ELF-1 (cell line): ENCODE measurements around the gene TREML2.
"Not testable (repeated sequence)": the region's sequence is repeated elsewhere in the genome, so short reads cannot be mapped to it uniquely, and the experiment has no call there.

Source experiments
- DNase-seq: peaks from one replicate; pipeline ENCODE4 v3.0.0-alpha.2; 2016; ENCODE audit warnings: low read depth, low spot score

The TREML2 gene

DNA sequence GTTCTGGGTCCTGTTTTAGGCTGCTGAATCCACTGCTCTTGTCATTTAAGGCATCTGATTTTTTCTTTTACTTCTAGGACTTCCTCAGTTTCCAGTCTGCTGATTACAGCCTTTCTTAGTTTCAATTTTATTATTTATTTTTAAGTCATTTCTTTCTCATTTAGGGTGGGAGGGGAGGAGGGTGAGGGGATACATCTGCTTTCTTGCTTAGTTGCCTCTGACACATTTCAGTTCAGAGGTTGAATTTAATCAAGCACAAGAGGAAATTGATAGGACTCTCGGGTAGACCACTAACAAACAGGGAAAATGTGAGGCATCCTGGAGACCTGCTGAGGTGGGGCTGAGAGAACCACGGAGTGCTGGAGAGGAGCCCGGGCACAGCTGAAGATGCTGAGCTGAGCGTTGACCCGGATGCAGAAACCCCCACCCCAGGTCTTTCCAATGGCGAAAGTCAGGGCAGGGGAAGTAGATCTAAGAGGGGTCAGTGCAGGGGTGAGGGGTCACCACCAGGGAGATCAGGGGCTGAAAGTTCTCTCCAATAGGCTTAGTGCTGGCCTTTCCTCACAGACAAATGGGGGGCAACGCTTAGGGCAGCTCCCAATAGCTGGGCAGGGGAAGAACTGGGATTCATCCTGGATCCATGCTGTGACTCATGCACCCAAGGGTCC is 7.6 kb upstream of the TREML2 start:
- DNase-seq = no peak

DNA sequence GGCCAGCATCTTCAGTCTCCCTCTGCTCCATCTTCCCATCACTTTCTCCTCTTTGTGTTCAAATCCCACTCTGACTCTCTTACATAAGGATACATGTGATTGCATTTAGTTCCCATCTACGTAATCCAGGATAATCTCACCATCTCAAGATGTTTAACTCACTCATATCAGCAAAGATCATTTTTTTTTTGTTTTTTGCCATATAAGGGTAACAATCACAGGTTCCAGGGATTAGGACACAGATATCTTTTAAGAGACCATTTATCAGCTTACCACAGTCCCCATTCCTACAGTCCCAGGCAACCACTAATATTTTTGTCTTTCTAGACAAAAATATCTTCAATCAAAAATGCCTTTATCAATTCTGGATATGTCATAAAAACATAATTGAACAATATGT is 3.2 kb upstream of the TREML2 start:
- DNase-seq = no peak

DNA sequence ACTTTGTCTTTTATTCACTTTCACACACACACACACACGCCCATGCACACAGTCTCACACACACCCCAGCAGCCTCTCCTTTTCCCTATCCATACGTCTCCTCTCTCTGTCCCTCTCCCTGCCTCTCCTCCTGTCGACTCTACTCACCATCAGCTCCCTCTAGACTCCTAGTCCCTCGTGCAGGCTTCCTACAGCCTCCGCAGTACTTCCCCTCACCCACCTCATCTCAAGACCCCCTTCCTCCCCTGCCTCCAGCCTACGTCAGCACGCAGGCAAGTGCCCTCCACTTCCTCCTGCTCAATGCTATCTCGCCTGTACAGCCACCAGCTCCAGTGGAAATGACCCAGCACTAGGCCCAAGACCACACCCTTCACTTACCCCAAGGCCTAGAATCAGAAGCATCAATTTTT is 820 bp upstream of the TREML2 start:
- no peak for DNase-seq

DNA sequence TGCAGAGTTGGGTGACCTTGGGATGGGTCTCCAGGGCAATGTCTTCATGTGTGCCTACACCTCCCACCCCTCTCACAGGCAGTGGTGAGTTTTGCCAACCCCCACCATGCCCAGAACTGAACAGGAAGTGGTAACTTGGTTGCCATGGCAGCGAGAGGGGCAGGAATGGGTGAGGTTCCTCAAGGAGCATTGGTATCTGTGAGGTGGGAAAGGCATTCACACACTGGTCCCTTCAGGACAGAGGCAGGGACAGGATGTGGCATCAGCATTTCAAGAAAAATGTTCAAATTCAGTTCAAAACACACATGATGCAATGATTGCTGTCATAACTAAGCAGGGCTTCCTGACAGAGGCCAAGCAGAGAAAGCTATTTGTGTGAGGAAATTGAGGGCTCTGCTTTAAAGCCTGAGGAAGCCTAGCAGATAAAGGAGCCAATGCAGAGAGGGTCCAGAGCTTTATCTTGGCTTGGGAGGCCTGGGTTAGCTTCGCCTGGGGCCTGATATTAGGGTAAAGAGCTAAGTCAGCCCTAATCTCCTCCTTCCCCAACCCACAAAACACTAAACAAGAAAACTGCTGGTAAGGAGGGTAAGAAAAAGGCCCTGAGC is 551 bp downstream of the TREML2 start:
- DNase-seq = peak; percentile 21

DNA sequence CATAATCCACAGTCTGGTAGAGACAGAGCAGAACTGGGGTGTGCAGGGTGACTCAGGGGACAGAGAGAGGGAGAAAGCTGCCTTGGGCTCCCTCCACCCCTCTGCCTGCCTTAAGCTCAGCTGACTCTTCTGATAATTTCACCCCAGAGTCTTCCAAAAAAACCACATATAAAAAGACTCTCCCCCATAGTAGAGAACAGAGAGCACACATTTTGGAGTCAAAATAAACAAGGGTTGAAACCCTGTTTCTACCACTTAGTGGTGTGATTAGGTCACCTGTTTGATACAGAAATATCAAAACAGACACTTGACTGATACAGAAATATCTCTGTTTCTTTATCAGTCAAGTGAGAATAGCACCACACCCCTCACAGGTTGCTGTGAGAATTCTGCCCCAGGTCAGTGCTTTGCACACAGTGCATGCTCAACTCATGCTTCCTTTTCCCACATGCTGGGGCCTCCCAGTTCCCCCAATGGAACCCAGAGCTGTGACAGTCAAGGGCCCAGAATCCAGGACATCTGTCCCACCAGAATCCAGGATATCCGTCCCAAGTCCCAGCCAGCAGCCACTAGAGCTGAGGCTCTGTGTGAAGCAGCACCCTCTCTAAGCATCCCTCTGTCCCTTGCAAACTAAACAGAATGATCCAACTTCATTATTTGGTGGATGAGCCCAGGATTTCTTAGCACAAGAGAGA is 1.2 kb downstream of the TREML2 start:
- DNase-seq = no peak

DNA sequence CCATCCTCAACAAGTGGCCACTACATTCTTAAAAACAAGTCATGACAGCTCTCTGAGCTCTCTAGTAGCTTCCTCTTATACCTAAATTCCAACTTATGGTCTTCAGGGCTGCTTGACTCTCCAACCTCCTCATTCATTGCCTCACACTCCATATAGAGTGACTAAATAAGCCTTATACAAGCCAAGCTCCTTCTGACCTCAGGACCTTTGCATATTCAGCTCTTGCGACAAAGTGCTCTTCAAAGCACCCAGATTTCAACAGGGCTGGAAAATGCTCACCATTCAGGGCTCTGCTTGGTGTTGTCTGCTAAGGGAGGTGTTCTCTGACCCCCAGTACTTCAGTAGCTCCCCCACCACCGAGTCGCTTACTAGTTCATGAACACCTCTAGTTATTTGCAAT is 3.7 kb downstream of the TREML2 start:
- DNase-seq = no peak

DNA sequence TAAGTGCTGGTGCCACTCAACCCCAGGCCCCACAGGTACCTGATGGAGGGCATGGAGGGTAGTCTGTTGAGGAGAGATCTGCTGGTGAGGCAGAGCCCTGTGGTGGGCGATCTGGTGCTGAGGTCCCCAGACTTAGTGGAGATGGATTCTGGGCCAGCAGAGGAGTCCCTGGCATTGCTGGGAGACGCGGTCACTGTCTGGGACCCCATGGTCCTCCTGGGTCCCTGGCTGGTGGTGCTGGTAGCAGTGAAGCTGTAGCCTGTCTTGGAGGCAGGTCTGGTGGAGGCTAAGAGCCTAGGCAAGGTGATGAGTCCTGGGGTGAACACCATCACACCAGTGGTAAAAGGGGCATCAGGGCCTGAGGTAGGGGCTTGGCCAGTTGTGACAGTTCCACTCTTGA is 6.6 kb downstream of the TREML2 start:
- no peak for DNase-seq

DNA sequence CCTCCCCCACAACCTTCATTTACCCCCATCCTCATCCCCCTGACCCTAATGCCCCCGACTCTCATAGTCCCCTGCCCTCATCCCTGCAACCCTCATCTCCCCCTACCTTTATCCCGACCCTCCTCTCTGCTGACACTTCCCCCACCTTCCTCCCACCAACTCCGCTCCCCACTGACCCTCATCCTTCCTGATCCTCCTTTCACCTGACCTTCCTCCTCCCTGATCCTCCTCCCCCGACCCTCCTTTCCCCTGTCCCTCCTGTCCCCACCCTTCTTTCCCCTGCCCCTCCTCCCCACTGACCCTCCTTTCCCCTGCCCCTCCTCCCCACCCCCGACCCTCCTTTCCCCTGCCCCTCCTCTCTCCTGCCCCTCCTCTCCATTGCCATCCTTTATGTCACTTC is 7.1 kb downstream of the TREML2 start:
- DNase-seq = no peak

DNA sequence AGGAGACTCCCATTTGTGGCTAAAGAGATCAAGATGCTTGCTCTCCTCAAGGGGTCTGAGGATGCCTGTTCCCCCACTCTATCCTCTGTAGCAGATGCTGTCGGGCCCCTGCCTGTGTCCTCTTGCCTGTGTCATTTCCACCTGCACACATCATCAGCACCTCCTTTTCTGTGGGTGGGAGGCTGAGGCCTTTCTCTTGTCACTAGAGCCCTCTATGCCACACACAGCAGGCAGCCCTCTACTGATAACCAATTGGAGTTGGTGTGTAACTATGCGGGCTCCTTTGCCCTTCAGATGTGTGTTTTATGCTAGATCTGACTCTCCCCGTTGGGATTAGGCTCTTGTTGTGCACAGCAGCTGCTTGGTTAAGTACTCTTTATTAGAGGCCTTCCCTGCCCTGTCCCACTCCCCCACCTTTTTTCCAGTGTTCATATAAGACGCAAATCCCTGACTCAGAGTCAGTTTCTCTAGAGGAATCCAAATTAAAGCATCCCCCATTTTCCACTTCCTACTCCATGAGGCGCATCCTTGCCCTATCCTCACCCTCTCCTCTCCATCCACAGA is 7.7 kb downstream of the TREML2 start:
- DNase-seq = no peak

DNA sequence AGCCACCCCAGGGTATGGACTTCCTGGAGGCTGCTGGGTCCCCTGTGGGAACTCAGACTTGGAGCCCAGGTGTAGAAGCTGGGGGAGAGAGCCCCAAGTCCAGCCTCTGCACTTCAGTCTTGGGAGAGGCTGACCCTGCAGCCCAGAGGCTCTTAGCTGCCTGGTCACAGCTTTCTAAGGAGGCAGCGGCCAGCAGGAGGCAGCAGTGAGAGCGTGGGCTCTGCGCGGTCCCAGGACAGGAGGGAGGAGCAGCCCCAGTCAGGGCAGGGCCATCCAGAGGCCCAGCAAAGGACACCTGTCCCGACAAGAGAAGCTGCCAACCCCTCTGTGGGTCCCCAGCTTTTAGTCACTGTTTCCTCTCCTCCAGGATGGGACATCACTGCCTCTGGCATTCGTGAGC is 9.4 kb downstream of the TREML2 start:
- DNase-seq = peak; percentile 83

DNA sequence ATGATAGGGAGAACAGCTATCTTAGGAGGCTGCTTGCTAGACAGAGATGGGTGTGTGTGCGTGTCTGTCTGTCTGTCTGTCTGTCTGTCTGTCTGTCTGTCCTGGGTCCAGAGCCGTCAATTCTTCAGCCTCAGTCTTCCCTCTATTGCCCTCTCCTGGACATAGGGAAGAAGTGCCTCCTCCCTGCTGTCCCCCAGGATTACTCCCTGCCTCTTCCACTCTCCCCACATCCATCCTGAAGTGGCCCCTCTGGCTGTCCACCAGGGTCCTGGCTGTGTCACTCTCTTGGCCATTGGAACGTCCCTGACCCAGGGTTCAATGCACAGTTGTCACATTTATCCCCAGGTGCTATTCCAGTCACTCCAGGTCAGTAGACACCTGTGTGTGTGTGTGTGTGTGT is 10.2 kb downstream of the TREML2 start:
- no peak for DNase-seq

DNA sequence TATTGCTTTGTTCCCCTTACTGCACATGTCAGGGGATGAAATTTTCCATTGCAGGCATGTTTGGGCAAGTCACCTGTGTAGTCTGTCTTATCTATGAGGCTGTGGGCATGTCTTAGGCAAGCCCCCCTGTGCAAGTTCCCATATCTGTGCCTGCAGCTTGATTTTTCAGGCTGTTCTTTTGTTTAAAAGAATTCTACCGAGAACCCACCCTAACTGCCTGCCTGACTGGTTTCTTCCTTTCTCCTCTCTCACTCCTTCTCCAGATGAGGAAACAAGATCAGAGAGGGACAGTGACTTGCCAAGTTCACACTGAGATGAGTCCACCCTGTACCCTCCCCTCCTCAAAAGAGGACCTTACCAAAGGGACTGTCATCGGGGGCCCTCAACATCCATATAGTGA is 11.0 kb downstream of the TREML2 start:
- DNase-seq = no peak

DNA sequence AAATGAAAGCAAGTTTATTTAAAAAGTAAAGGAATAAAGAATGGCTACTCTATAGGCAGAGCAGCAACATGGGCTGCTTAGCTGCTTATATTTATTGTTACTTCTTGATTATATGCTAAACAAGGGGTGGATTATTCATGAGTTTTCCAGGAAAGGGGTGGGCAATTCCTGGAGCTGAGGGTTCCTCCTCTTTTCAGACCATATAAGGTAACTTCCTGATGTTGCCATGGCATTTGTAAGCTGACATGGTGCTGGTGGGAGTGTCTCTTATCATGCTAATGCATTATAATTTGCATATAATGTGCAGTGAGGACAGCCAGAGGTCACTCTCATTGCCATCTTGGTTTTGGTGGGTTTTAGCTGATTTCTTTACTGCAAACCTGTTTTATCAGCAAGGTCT is 11.9 kb downstream of the TREML2 start:
- not testable (repeated sequence) for DNase-seq

DNA sequence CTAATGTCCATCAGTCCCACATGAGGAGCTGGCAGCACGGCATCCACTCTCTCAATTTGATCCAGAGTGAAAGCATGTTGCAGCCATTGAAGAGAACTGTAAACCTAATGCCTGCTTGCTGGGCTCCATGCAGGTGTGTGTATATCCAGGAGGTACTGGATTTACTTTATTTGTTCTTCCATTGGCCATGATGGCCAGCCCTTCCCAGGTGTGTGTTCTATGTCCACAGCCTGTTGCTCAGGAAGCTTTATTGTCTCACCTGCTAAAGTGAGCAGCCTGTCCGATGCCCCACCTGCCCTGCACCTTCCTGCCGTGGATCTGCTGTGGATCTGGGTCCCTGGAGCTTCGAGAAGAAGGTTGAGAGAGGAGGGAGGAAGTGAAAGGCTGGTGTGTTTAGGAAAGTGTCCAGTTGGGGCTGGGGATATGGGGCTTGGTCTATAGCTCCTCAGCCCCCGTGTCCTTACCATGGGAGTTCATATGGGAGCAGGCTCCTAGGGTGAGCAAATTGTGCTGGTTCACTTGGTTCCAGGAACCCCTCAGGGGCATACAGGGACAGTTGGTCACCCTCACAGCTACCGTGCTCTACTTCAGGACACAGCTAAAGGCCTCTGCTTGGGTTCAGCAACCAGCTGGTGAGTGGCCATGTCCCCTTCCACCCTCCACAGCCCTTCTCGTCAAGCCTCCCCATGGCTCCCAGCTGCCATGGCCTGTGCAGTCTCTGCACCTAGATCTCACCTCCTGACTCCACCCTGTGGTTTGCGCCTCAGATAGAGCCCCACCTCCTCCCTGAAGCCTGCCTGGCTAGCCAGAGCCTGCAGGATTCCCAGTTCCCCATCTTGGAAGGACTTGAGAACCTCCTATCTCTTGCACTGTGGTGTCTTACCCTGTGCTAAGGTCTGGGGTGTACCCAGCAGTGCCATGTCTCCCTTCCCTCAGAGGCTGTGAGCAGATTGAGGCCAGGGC is 12.7 kb downstream of the TREML2 start:
- DNase-seq = no peak

DNA sequence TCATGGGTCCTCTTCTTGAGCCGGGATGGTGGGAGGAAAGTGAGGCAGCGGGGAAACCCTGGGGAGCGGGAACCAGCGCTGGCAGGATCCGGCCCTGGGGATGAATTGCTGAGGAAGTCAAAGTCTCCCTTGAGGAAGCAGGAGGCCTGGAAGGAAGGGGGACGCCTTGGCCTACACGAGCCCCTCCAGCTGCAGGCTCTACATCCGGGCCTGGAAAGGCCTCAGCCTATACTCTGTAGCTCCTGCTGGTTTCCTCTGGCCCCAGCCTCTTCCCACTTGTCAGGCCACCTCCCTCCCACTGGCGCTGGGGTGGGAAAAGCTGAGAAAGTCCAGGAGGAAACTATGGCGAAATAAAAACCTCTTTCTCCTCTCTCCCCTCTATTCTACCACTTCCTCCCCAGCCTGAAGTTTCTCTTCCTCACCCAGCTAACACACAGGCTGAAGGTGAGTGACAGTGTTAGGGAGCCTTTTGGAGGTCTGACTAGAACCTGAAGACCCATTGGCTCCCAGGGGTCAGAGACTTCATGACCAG is 14.9 kb downstream of the TREML2 start:
- DNase-seq = no peak

DNA sequence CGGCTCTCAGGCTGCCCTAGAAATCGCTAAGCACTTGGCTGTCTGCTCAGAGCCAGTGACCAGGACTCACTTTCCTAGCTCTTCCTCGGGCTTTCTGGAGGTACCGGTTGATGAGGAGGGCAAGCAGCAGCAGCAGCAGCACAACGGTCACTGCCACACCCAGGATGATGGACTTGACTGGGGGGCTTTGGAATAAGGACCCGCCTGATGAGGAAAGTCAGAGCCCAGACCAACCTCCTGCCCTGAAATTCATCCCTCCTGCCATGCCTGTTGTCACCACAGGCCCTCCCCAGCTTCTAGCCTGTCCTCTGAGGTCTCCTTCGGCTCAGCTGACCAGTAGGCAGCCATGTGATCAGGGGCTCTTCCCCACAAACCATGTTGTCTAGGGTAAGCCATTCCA is 16.2 kb downstream of the TREML2 start:
- DNase-seq = no peak

DNA sequence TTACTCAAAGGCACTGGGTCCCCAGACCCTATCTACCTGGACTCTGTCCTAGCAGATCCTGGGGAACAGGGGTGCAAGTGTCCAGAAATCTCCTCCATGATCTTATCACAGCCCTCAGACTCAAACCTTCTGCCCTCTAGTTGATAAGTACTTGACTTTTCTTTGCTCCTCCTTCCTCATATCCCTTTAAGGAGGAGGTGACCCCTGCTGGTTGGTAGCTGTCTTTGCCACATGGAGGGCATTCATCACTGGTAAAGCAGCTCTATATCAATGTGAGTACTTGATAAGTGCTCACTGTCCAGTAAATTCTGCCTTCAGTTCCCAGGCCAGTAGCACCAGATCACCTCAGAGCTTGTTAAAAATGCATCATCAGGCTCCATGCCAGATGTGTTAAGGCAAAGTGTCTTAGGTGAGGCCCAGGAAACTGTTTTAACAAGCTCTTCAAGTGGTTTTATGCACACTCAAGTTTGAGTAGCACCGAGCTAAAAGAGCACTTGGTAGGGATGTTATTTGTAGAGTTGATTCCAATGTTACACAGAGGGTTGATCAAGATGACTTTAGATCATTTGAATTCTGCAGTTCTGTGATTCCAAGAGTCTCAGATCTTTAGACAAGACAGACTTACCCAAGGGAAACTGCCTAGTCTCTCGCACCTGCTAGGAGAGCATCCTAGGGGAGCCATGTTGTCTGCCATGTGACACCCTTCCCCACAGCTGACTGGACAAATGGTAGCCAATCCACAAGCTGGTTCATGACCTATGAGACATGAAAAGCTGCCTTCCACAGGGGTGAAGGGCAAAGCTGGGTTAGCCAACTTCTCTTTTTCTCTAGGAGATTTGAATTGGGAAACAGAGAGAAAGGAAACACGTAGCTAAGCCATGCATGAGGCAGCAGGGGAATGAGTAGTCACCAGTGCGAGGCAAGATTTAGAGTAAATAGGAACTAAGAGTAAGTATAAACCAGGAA is 18.6 kb downstream of the TREML2 start:
- DNase-seq = peak; percentile 54

DNA sequence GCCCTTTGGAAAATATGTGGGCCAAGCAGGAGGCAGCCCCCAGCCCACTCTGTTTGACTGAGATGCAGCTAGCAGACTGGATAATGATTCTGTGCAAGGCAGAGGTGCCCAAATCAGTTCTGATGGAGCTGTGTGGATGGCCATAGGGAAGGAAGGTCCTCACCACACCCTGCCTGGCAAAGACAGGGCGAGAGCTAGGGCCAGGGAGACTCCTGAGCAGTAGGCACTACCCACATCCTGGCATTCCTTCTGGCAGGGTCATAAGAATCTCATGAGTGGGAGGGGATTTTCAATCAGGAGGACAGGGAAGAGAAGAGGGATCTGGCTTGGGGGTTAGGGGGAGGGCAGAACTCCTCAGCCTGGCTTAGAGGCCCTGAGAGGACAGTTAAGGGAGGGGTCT is 19.4 kb downstream of the TREML2 start:
- no peak for DNase-seq

DNA sequence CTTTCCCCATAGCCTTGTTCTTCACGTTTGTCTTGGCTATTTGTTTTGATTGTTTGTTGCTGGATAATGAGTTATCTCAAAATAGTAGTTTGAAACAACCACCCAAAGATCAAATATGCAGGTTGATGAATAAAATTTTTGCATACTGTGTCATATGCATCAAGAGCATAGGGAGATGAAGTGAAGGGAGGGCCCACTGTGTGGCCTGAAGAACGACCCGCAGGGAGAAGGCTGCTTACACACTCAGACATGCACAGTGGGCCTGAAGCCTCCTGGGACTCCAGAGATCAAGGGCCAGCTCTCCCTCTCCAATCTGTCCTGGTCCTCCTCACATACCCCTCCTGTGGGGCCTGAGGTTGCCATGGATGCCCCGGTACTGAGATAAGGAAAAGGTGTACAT is 21.8 kb downstream of the TREML2 start:
- DNase-seq = no peak

DNA sequence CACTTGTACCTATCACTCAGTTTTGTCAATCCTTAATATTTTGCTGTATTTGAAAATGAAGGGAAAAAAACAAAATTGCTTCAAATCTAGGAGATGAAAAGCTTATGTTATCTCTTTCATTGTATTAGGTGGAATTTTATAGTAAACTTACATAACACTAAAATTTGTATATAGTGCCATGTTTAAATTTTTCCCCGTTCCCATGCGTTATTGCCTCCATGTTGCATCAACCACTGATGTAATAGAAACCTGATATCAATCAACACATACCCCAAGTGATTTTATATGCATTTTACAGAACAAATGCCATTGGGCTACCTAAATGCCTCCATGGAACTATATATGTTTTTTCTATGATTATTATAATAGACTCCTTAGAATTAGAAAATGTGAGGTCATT is 23.3 kb downstream of the TREML2 start:
- no peak for DNase-seq
